Measurements from ENCODE around the gene MRPL27. TPM values are rescaled to one million over a fixed set of nuclear protein-coding genes. Genes with fewer than 3 reads are reported as not detected.
"Not testable (repeated sequence)": the region's sequence is repeated elsewhere in the genome, so short reads cannot be mapped to it uniquely, and the experiment has no call there.

Gene MRPL27
- total and polyA plus RNA-seq, 5 experiments from 2014 or later: 28.0 to 60.6 (median 30.0) TPM

DNA sequence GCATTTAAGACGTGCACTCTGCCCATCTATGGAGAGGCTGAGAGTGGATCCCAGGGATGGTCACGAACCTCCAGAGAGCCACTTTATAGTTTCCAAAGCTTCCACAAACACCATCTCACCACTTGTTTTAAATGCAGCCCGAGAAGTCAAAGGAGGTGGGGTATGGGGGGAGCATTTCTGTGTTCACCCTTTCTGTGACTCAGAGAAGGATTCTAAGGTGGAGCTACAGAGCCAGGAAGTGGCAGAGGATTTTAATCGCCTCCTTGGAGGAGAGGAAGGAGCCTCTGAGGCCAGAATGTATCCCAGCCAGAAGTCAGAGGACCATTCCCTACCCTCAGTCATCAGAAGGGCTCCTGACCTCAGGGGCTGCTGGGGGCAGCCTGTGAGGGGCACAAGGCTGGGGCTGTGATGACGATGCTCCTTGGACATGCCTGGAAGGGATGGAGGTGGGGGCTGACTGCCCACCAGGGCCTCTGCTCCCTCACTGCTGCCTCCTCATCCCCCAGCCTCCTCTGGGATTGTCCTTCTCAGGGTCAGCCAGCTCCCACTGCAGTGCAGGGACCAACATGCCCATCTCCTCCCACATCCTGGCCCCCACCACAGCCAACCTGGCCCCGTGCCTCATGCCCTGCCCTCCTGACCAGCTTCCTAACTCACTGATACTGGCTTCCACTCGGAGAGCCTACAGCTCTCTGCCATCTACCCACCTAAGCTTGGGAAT, 24.3 kb downstream of the MRPL27 start:
- peaks cover 0 to 5% (median 0%) of the 10 kb centered on the region in 3 donors for H3K36me3 Mint-ChIP-seq
- no peaks in the 10 kb centered on the region for H3K27me3 Mint-ChIP-seq
- H3K27ac Mint-ChIP-seq: peak overlapping the region; percentile 48 to 92 (median 73)
- no peak for ATAC-seq
- peak overlapping the region in 8 of 10 donors; percentile 11 to 95 (median 87) for H3K4me3 Mint-ChIP-seq
- DNase-seq: no peak
- POLR2A ChIA-PET: no interaction called here
- peaks cover 34 to 62% (median 42%) of the 10 kb centered on the region in 4 donors for H3K4me1 Mint-ChIP-seq
- H3K9me3 Mint-ChIP-seq: no peaks in the 10 kb centered on the region

DNA sequence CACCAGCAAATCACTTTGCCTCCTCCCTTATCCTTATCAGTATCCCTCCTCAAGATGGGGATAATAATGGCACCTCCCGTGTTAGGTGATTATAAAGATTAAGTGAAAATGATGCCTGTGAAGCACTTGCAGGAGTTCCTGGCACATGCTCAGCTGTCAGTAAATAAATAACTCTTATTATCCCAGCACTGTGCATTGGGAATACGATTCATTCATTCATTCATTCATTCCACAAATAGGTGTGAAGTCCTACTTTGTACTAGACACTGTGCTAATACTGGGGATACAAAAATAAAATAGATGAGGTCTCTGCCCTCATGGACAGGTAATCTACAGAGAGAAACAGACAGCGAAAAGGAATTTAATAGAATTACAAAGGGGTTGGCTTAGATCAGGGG, 25.1 kb downstream of the MRPL27 start:
- no peaks in the 10 kb centered on the region for H3K9me3 Mint-ChIP-seq
- POLR2A ChIA-PET: no interaction called here

GRCh38 chr17:50347117-50347893, 25.7 kb downstream of the MRPL27 start:
- Mint-ChIP-seq H3K36me3 (no peaks in the 10 kb centered on the region), H3K27me3 (no peaks in the 10 kb centered on the region), H3K4me3 (peak overlapping the region; percentile 81 to 95 (median 87)), H3K27ac (peak overlapping the region; percentile 65 to 94 (median 84)), H3K9me3 (no peaks in the 10 kb centered on the region), H3K4me1 (peaks cover 33 to 54% (median 40%) of the 10 kb centered on the region in 4 donors)
- no peak for ATAC-seq
- peak in 1 of 10 donors; percentile 16 for DNase-seq
- POLR2A ChIA-PET: interaction anchor here (0.6 to 2.2 kb wide), 8 partner anchors 8 to 505 kb away, joined by 3 to 16 read pairs (median 6); partner anchors contain the start of genes EME1, LRRC59 and MRPL27

More for the DNA sequence above, 25.1 kb downstream of the MRPL27 start:
- DNase-seq: no peak
- H3K27me3 Mint-ChIP-seq: no peaks in the 10 kb centered on the region
- no peak for ATAC-seq
- no peaks in the 10 kb centered on the region for H3K36me3 Mint-ChIP-seq
- peak overlapping the region; percentile 81 to 95 (median 87) for H3K4me3 Mint-ChIP-seq
- H3K4me1 Mint-ChIP-seq: peaks cover 34 to 58% (median 40%) of the 10 kb centered on the region in 4 donors
- H3K27ac Mint-ChIP-seq: peak overlapping the region; percentile 65 to 94 (median 84)

DNA sequence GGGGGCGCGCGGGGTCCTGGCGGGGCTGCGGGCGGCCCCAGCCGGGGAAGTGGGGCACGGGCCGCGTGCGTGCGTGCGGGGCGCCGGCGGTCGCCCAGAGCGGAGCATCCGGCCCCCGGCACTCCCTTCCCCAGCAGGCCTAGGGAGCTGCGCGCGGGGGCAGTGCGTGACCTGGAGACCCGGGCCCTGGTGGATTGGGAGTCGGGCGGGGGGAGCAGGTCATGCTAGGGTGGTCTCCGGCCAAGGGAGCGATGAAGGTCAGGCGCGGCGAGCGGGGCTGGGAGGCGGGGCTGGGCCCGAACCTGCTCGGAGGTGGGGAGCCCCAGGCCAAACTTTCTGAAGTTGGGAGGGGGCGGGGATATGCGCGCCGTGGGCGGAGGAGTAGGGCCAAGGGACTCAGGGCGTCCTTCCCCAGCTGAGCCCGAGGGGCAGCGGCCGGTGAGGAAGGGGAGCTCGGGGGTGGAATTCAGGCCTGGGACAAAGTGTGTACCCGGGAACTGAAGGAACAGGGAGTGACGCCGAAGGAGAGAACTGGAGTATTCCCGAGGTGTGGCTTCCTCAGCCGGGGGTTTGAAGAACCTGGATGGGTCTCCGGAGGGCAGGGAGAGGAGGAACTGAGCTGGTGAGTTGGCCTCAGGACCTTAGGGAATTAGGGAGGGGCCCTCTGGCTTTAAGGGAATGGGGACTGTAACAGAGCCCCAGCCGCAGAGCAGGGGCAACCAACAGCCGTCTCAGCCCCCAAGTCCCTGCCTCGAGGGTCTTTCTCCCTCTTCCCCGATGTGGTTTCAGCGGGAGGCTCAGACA, 26.5 kb downstream of the MRPL27 start:
- ATAC-seq: peak; percentile 73 to 78
- POLR2A ChIA-PET: interaction anchor here (0.5 to 2.2 kb wide), 14 partner anchors 9 to 985 kb away, joined by 3 to 16 read pairs (median 4); partner anchors contain the start of genes EME1, LRRC59, MRPL27 and PDK2
- peak overlapping the region; percentile 65 to 94 (median 84) for H3K27ac Mint-ChIP-seq
- peak in 3 of 10 donors; percentile 26 to 76 (median 43) for DNase-seq
- H3K27me3 Mint-ChIP-seq: no peaks in the 10 kb centered on the region
- no peaks in the 10 kb centered on the region for H3K9me3 Mint-ChIP-seq
- H3K4me3 Mint-ChIP-seq: peak overlapping the region; percentile 81 to 95 (median 87)
- H3K36me3 Mint-ChIP-seq: no peaks in the 10 kb centered on the region
- peaks cover 27 to 46% (median 40%) of the 10 kb centered on the region in 4 donors for H3K4me1 Mint-ChIP-seq

GRCh38 chr17:50345432-50346312, 27.3 kb downstream of the MRPL27 start, which contains the start of gene XYLT2:
Gene XYLT2 (plus strand): TSS chr17:50346126. CDS start chr17:50346141, 15 bp downstream.
- POLR2A ChIA-PET: interaction anchor here (0.5 to 2.2 kb wide), 16 partner anchors 10 to 1447 kb away, joined by 3 to 16 read pairs (median 4); partner anchors contain the start of genes EME1, LRRC59, MRPL27 and PDK2
- peak; percentile 88 for ATAC-seq
- Mint-ChIP-seq H3K36me3 (no peaks in the 10 kb centered on the region), H3K27me3 (no peaks in the 10 kb centered on the region), H3K4me3 (peak within 1 kb of the TSS; percentile 86 to 95 (median 88)), H3K4me1 (peaks cover 22 to 41% (median 37%) of the 10 kb centered on the region in 4 donors), H3K9me3 (no peaks in the 10 kb centered on the region), H3K27ac (peak within 1 kb of the TSS; percentile 65 to 95 (median 92))
- DNase-seq: peak; percentile 85 to 99 (median 92)

DNA sequence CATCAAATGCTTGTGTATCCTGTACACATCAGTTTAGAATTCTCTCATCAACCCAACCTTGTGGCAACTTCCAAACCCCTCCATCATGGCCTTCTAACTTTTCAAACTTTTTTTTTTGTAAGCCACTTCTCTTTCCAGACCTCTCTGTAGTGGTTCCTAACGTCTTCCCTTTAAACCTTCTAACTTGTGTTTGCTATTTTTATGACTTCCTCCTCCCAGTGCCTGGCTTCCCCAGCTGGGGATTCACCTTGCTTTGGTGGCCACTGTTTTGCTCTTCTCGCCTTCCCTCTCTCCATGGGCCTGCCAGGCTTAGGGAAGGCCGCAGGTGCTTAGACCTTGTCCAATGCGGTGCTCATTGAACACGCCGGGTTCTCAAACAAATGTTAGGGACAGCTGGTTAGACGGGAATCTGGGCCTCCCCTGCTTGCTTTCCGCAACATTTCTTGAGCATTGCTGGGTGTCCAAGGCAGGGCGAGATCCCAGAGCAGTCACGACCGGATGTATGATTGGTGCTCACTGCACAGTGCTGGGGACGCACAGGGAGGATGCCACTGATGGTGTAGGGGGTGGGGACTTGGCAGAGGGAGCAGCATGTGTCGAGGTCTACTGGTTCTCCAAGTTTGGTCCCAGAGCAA, 28.1 kb downstream of the MRPL27 start:
- H3K4me3 Mint-ChIP-seq: peak overlapping the region; percentile 67 to 89 (median 77)
- no peaks in the 10 kb centered on the region for H3K36me3 Mint-ChIP-seq
- H3K27ac Mint-ChIP-seq: peak overlapping the region; percentile 38 to 88 (median 81)
- DNase-seq: no peak
- ATAC-seq: no peak
- no peaks in the 10 kb centered on the region for H3K9me3 Mint-ChIP-seq
- peaks cover 21 to 38% (median 35%) of the 10 kb centered on the region in 4 donors for H3K4me1 Mint-ChIP-seq
- POLR2A ChIA-PET: interaction anchor here (0.6 to 2.2 kb wide), 7 partner anchors 9 to 930 kb away, joined by 3 to 15 read pairs (median 5); partner anchors contain the start of genes EME1, MRPL27, PDK2 and PHB1
- no peaks in the 10 kb centered on the region for H3K27me3 Mint-ChIP-seq

- no peak overlapping the region for H3K27ac Mint-ChIP-seq
- ATAC-seq: no peak
- no peak for DNase-seq
- H3K4me1 Mint-ChIP-seq: peaks cover 0 to under 1% (median 0%) of the 10 kb centered on the region in 4 donors
- H3K27me3 Mint-ChIP-seq: no peaks in the 10 kb centered on the region
- no peak overlapping the region for H3K4me3 Mint-ChIP-seq
- peaks cover 0 to 11% (median 9%) of the 10 kb centered on the region in 3 donors for H3K36me3 Mint-ChIP-seq
- POLR2A ChIA-PET: interaction anchor here (0.6 kb wide), 1 partner anchor 45 kb away, joined by 3 read pairs; no protein-coding TSS in a partner anchor
- H3K9me3 Mint-ChIP-seq: peaks cover 0 to 16% (median 10%) of the 10 kb centered on the region in 9 donors
Observed at GRCh38 chr17:50339381-50339780, 33.6 kb downstream of the MRPL27 start.

- peaks cover 2 to 4% (median 3%) of the 10 kb centered on the region in 4 donors for H3K4me1 Mint-ChIP-seq
- H3K9me3 Mint-ChIP-seq: peaks cover 0 to 16% (median 10%) of the 10 kb centered on the region in 9 donors
- H3K36me3 Mint-ChIP-seq: peaks cover 0 to 11% (median 9%) of the 10 kb centered on the region in 3 donors
- no peak overlapping the region for H3K27ac Mint-ChIP-seq
- H3K27me3 Mint-ChIP-seq: no peaks in the 10 kb centered on the region
- H3K4me3 Mint-ChIP-seq: no peak overlapping the region
- ATAC-seq (no peak), DNase-seq (no peak)
- POLR2A ChIA-PET: no interaction called here
Observed at GRCh38 chr17:50338645-50339044, 34.3 kb downstream of the MRPL27 start.

- peaks cover 0 to 11% (median 9%) of the 10 kb centered on the region in 3 donors for H3K36me3 Mint-ChIP-seq
- peaks cover 4 to 7% (median 7%) of the 10 kb centered on the region in 4 donors for H3K4me1 Mint-ChIP-seq
- POLR2A ChIA-PET: no interaction called here
- H3K9me3 Mint-ChIP-seq: peaks cover 0 to 16% (median 10%) of the 10 kb centered on the region in 9 donors
- H3K27me3 Mint-ChIP-seq: no peaks in the 10 kb centered on the region
- no peak overlapping the region for H3K4me3 Mint-ChIP-seq
- no peak overlapping the region for H3K27ac Mint-ChIP-seq
- ATAC-seq: no peak
- no peak for DNase-seq
Observed at GRCh38 chr17:50337956-50338355, 35.0 kb downstream of the MRPL27 start.

GRCh38 chr17:50333291-50334057, 39.5 kb downstream of the MRPL27 start:
- H3K4me1 Mint-ChIP-seq, H3K36me3 Mint-ChIP-seq, H3K9me3 Mint-ChIP-seq, H3K27me3 Mint-ChIP-seq, ATAC-seq, DNase-seq: not testable (repeated sequence)
- Mint-ChIP-seq H3K4me3 (peak overlapping the region in 9 of 10 donors; percentile 19 to 73 (median 53)), H3K27ac (peak overlapping the region in 1 of 10 donors; percentile 55)
- POLR2A ChIA-PET: interaction anchor here (0.7 kb wide), 3 partner anchors 11 to 79 kb away, joined by 3 to 6 read pairs (median 3); no protein-coding TSS in a partner anchor

All from naive thymus-derived CD8-positive, alpha-beta T cell (primary cell).